SK-MEL-5 (cell line): ENCODE results near the gene GGCX. TPM values are rescaled to one million over a fixed set of nuclear protein-coding genes. Genes with fewer than 3 reads are reported as not detected.
"Not testable (repeated sequence)": the region's sequence is repeated elsewhere in the genome, so short reads cannot be mapped to it uniquely, and the experiment has no call there.

Experiments
- DNase-seq: peaks from one replicate; pipeline ENCODE4 v3.0.0-alpha.2; 2016; ENCODE audit warnings: low read depth, low spot score
- in situ Hi-C: cut with HindIII; loops from 2 replicates; pipeline ENCODE4 v1.10.0; 2016; ENCODE audit warnings: low sequenced_read_pairs, high pct_unique_total_duplicates, low pct_unique_long_range_greater_than_20kb
- total RNA-seq: library from RNA; depleted of rRNA; stranded (reverse); fragments of >200 nt; shearing (Covaris generic); gene quantifications from 2 replicates; pipeline ENCODE4 v1.2.3, GENCODE V29; 2014

The GGCX gene
- total RNA-seq, 1 experiment from 2014 or later = 71.5 TPM

GRCh38 chr2:85580206-85580605 is 18.9 kb upstream of the GGCX start:
- no peak for DNase-seq
- in situ Hi-C loops = no loop called here

DNA sequence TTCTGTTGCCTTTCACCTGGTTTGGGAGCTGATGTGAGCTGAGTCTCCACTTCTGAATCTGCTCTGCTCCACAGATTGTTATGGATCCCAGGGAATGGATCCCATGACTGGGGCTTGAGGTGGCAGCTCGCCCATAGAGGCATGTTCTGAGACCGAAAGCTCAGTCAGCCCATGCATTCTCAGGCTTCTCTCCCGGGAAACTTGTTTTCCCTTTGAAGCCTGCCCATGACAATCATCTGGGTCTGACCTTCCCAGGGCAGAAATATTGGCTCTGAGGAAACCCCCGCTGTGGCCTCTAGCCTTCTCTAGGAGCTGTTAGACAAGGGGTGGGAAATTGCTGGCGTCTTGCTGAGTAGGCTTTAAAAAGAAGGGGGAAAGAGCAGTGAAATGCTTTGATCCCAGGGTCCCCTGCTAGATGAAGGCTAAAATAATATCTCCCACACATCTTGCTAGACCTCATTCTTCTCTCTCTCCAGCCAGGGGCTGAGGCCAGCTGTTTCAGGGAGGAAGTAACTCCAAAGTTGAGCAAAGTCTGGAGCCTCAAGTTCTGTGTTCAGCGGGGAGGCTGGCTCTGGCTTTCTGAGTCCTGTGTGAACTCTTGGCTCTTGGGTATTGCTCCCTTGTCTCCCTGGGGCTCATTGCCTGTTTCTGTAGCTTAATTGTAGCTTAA is 18.1 kb upstream of the GGCX start:
- in situ Hi-C loops = no loop called here
- DNase-seq = no peak

GRCh38 chr2:85578243-85579180 is 17.2 kb upstream of the GGCX start:
- in situ Hi-C loops = no loop called here
- no peak for DNase-seq

GRCh38 chr2:85577386-85578242 is 16.3 kb upstream of the GGCX start, which contains the start of gene VAMP8:
VAMP8 (plus strand) TSS chr2:85577586; CDS start chr2:85577647, 61 bp downstream.
- peak; percentile 56 for DNase-seq
- in situ Hi-C loops = no loop called here

DNA sequence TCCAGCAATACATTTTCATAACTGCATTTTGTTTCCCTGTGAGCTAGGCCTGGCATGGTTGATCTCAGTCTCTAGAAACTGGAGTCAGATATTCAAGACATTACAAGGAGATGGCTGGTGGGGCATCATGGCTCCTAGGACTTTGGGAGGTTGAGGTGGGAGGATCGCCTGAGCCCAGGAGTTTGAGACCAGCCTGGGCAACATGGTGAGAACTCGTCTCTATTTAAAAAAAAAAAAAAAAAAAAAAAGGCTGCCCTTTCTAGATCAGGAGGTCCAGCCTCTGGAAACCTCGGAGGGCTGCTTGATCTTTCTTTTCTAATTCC is 15.7 kb upstream of the GGCX start:
- DNase-seq = no peak
- in situ Hi-C loops = no loop called here

- no peak for DNase-seq
- in situ Hi-C loops = no loop called here
Measured at GRCh38 chr2:85575739-85576138, 14.4 kb upstream of the GGCX start.

DNA sequence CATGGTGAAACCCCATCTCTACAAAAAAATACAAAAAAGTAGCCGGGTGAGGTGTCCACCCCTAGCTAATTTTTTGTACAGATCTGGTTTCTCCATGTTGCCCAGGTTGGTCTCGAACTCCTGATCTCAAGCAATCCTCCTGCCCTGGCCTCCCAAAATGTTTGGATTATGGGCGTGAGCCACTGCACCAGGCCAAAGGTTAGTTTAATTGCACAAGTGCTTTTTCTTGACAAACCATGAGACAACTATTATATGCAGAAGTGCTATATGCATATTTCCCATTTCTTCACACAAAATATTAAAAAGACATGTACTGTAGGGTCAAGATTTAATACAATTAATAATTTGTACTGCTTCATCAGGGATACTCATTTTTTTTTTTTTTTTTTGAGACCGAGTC is 5.0 kb upstream of the GGCX start:
- DNase-seq = no peak
- in situ Hi-C loops = no loop called here

- in situ Hi-C loops = no loop called here
- no peak for DNase-seq
Measured at GRCh38 chr2:85564144-85564563, 2.9 kb upstream of the GGCX start.

DNA sequence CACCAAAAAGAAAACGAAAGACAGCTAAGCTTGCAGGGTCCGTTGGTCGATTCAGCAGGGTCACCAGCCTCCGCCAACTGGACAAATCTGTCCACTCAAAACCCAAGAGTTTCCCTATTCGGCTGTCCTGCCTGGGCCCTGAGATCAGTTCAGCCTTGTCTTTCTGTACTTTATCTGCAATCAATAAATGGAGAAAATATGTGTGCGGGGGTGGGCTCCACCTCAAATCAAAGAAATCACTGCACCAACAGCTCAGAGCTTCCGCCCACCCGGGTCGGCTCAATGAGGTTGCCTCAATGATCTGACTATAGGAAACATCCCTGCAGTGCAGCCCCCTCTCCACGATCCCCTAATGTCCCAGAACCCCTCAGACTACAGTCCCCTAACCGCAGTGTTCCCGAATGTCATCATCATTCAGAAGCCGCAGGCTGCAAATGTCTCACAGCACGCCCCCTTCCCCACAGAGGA is 447 bp downstream of the GGCX start:
- DNase-seq = no peak
- in situ Hi-C loops = no loop called here

DNA sequence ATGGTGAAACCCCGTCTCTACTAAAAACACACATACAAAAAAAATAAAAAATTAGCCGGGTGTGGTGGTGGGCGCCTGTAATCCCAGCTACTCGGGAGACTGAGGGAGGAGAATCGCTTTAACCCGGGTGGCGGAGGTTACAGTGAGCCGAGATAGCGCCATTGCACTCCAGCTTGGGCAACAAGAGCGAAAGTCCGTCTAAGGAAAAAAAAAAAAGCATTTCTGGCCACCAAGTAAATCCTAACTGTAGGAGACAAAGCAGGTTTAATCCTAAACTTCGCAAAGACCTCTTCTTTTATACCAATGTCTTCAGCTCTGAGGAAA is 928 bp downstream of the GGCX start:
- in situ Hi-C loops, DNase-seq: not testable (repeated sequence)

GRCh38 chr2:85558160-85558559 is 3.1 kb downstream of the GGCX start:
- in situ Hi-C loops = no loop called here

DNA sequence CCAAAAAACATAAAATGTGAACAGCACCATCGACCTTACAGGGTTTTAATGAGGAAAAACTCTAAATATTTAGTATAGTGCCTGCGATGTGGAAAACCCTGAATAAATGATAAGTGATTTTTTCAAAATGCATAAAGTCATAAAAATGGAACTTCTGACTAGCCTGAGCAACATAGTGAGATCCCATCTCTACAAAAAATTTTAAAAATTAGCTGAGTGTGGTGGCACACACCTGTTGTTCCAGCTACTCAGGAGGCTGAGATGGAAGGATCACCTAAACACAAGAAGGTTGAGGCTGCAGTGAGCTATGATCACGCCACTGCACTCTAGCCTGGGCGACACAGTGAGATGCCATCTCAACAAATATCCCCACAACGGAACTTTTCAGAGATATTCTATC is 4.2 kb downstream of the GGCX start:
- in situ Hi-C loops = no loop called here
- no peak for DNase-seq

More at GRCh38 chr2:85558160-85558559, 3.1 kb downstream of the GGCX start:
- DNase-seq = no peak

DNA sequence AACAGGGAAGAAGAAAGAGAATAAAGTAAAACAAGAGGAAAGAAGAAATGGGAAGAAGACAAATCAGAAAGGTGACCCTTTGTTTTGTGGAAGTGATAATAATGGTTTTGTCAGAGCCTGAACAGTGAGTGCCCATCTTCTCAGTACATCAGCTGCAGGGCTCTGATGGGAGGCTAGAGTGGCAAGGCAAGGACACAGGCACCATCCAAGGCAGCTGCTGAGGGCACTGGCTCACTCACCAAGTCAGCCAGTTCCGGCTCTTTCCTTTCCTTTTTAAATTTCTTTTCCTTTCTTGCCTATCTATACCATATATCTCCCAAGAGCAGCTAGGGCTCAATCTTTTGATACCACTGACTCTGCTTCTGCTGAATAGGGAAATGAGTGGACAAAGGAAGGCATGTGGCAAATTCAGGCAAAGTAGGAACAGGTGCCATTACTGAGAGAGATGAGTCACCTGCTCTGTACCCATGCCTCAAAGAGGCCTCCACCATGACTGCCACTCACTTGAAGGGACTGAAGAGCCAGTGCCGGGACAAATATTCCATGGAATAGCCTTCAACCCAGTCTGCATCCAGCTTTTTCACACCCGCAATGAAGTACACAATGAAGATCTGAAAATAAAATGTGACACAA is 6.2 kb downstream of the GGCX start:
- in situ Hi-C loops = no loop called here

GRCh38 chr2:85553184-85553583 is 8.1 kb downstream of the GGCX start:
- in situ Hi-C loops = no loop called here
- DNase-seq = no peak

More for the DNA sequence above, 6.2 kb downstream of the GGCX start:
- DNase-seq = no peak

- DNase-seq = peak; percentile 90
- in situ Hi-C loops = no loop called here
Measured at GRCh38 chr2:85551698-85552678, 9.3 kb downstream of the GGCX start.

- DNase-seq = no peak
- in situ Hi-C loops = no loop called here
Measured at GRCh38 chr2:85550486-85550885, 10.8 kb downstream of the GGCX start.

GRCh38 chr2:85549826-85550225 is 11.5 kb downstream of the GGCX start:
- in situ Hi-C loops = no loop called here
- DNase-seq = no peak
